KOPT-K1 (cell line): ENCODE measurements around the gene FRMD4A.
A peak's percentile ranks its signal among the peaks of the same experiment; 100 is the strongest.
"Not testable (repeated sequence)": the region's sequence is repeated elsewhere in the genome, so short reads cannot be mapped to it uniquely, and the experiment has no call there.

Experiments used
- H3K27ac ChIP-seq: fragments of 200-600 bp; sonication (generic); 2 replicates; pipeline ENCODE4 v1.5.1; 2016; ENCODE audit warnings: antibody characterized with exemption, mild to moderate bottlenecking, low read depth, low read length; ENCODE audit not compliant: poor library complexity, severe bottlenecking
- H3K36me3 ChIP-seq: fragments of 200-600 bp; sonication (generic); 2 replicates; pipeline ENCODE4 v1.5.1; 2017; ENCODE audit warnings: antibody characterized with exemption, mild to moderate bottlenecking, low read length, moderate library complexity; ENCODE audit not compliant: insufficient read depth
- H3K9me3 ChIP-seq: fragments of 200-600 bp; sonication (generic); 2 replicates; pipeline ENCODE4 v1.5.1; 2017; ENCODE audit warnings: antibody characterized with exemption, low read length, mild to moderate bottlenecking; ENCODE audit not compliant: insufficient read depth, poor library complexity, severe bottlenecking

Gene FRMD4A

GRCh38 chr10:13719425-13719824, 611.3 kb downstream of the FRMD4A start:
- H3K9me3 ChIP-seq, result no peaks in the 10 kb centered on the region
- H3K36me3 ChIP-seq, result no peaks in the 10 kb centered on the region
- H3K27ac ChIP-seq, result peak overlapping the region; percentile 69

- no peaks in the 10 kb centered on the region for H3K9me3 ChIP-seq
- peak overlapping the region; percentile 69 for H3K27ac ChIP-seq
- H3K36me3 ChIP-seq, result no peaks in the 10 kb centered on the region
Observed at GRCh38 chr10:13718820-13719219, 611.9 kb downstream of the FRMD4A start.

- H3K27ac ChIP-seq, result peak overlapping the region; percentile 69
- no peaks in the 10 kb centered on the region for H3K9me3 ChIP-seq
- H3K36me3 ChIP-seq, result no peaks in the 10 kb centered on the region
Observed at GRCh38 chr10:13717936-13718772, 612.6 kb downstream of the FRMD4A start.

GRCh38 chr10:13717571-13717935, 613.2 kb downstream of the FRMD4A start:
- Histone ChIP-seq H3K27ac (peak overlapping the region; percentile 69), H3K36me3 (no peaks in the 10 kb centered on the region), H3K9me3 (no peaks in the 10 kb centered on the region)

- H3K36me3 ChIP-seq, result no peaks in the 10 kb centered on the region
- H3K9me3 ChIP-seq, result no peaks in the 10 kb centered on the region
- no peak overlapping the region for H3K27ac ChIP-seq
Observed at GRCh38 chr10:13716081-13717071, 614.3 kb downstream of the FRMD4A start.

GRCh38 chr10:13715596-13715995, 615.1 kb downstream of the FRMD4A start:
- H3K36me3 ChIP-seq, H3K27ac ChIP-seq, H3K9me3 ChIP-seq: not testable (repeated sequence)

- Histone ChIP-seq H3K36me3 (no peaks in the 10 kb centered on the region), H3K27ac (no peak overlapping the region), H3K9me3 (no peaks in the 10 kb centered on the region)
Observed at GRCh38 chr10:13715100-13715499, 615.6 kb downstream of the FRMD4A start.

GRCh38 chr10:13712837-13713581, 617.7 kb downstream of the FRMD4A start:
- H3K36me3 ChIP-seq, result no peaks in the 10 kb centered on the region
- H3K9me3 ChIP-seq, result no peaks in the 10 kb centered on the region
- H3K27ac ChIP-seq, result peak overlapping the region; percentile 43

- Histone ChIP-seq H3K36me3 (no peaks in the 10 kb centered on the region), H3K27ac (peak overlapping the region; percentile 43), H3K9me3 (no peaks in the 10 kb centered on the region)
Observed at GRCh38 chr10:13712476-13712836, 618.3 kb downstream of the FRMD4A start.

- no peaks in the 10 kb centered on the region for H3K9me3 ChIP-seq
- no peaks in the 10 kb centered on the region for H3K36me3 ChIP-seq
- H3K27ac ChIP-seq, result no peak overlapping the region
Observed at GRCh38 chr10:13711291-13711690, 619.4 kb downstream of the FRMD4A start.

- Histone ChIP-seq H3K36me3 (no peaks in the 10 kb centered on the region), H3K27ac (no peak overlapping the region), H3K9me3 (no peaks in the 10 kb centered on the region)
Observed at GRCh38 chr10:13709931-13710650, 620.6 kb downstream of the FRMD4A start.

- Histone ChIP-seq H3K9me3 (no peaks in the 10 kb centered on the region), H3K27ac (peak overlapping the region; percentile 90), H3K36me3 (no peaks in the 10 kb centered on the region)
Observed at GRCh38 chr10:13708256-13708990, 622.3 kb downstream of the FRMD4A start.

- H3K27ac ChIP-seq, result peak overlapping the region; percentile 90
Observed at GRCh38 chr10:13707156-13707881, 623.4 kb downstream of the FRMD4A start.

More at GRCh38 chr10:13707156-13707881, 623.4 kb downstream of the FRMD4A start:
- no peaks in the 10 kb centered on the region for H3K9me3 ChIP-seq
- H3K36me3 ChIP-seq, result no peaks in the 10 kb centered on the region
